Liver (tissue), 9 donors: Measurements from ENCODE around the gene ITGA11. TPM values are rescaled to one million over a fixed set of nuclear protein-coding genes. Genes with fewer than 3 reads are reported as not detected.

Source experiments
- DNase-seq: peaks from one replicate; pipeline ENCODE4 v3.0.0-alpha.2; 2017; ENCODE audit warnings: low spot score
- H3K27ac ChIP-seq, 2 donors: one replicate each; pipeline ENCODE4 v1.7.0; 2013; ENCODE audit warnings: inconsistent platforms in 2 of 2, low read length in 2 of 2, control low read depth in 1 of 2, low read depth in 1 of 2, mild to moderate bottlenecking in 1 of 2
- H3K27me3 ChIP-seq, 4 donors: one replicate each; pipeline versions ENCODE4 v1.6.1 to v1.7.0; 2013; ENCODE audit warnings: low read length in 3 of 4, inconsistent platforms in 1 of 4, mild to moderate bottlenecking in 1 of 4, moderate library complexity in 1 of 4; ENCODE audit not compliant: control insufficient read depth in 4 of 4, insufficient read depth in 4 of 4
- H3K36me3 ChIP-seq, 4 donors: one replicate each; pipeline versions ENCODE4 v1.6.1 to v1.7.0; 2013; ENCODE audit warnings: low read length in 3 of 4, mild to moderate bottlenecking in 3 of 4, low read depth in 1 of 4, moderate library complexity in 1 of 4; ENCODE audit not compliant: control insufficient read depth in 4 of 4, insufficient read depth in 3 of 4
- H3K4me1 ChIP-seq, 4 donors: one replicate each; pipeline versions ENCODE4 v1.6.1 to v1.7.0; 2013; ENCODE audit warnings: low read length in 3 of 4, mild to moderate bottlenecking in 3 of 4, moderate library complexity in 1 of 4; ENCODE audit not compliant: control insufficient read depth in 4 of 4, insufficient read depth in 4 of 4
- H3K4me3 ChIP-seq, 3 donors: one replicate each; pipeline versions ENCODE4 v1.6.1 to v1.7.0; 2013; ENCODE audit warnings: low read length in 3 of 3, control low read depth in 1 of 3, low read depth in 1 of 3, mild to moderate bottlenecking in 1 of 3
- H3K9ac ChIP-seq, 2 donors: one replicate each; pipeline ENCODE4 v1.7.0; 2013; ENCODE audit warnings: low read length in 2 of 2, mild to moderate bottlenecking in 2 of 2, moderate library complexity in 2 of 2, control low read depth in 1 of 2, low read depth in 1 of 2
- H3K9me3 ChIP-seq, 4 donors: one replicate each; pipeline versions ENCODE4 v1.6.1 to v1.7.0; 2013; ENCODE audit warnings: low read length in 3 of 4; ENCODE audit not compliant: control insufficient read depth in 4 of 4
- EGR1 ChIP-seq, 2 donors: IDR thresholded peaks; 2 replicates each; pipeline ENCODE4 v1.6.1; 2016 to 2018; ENCODE audit warnings: antibody characterized with exemption in 2 of 2, low read depth in 2 of 2
- FOXA1 ChIP-seq: IDR thresholded peaks from 2 replicates; pipeline ENCODE4 v1.6.1; 2016; ENCODE audit warnings: antibody characterized with exemption
- FOXA2 ChIP-seq: IDR thresholded peaks from 2 replicates; pipeline ENCODE4 v1.6.1; 2016; ENCODE audit warnings: antibody characterized with exemption
- GABPA ChIP-seq, 2 donors: IDR thresholded peaks in 1 of 2; conservative IDR thresholded peaks in 1 of 2; 2 replicates each; pipeline ENCODE4 v1.6.1; 2016; ENCODE audit warnings: antibody characterized with exemption in 2 of 2, mild to moderate bottlenecking in 1 of 2, moderate library complexity in 1 of 2
- HNF4A ChIP-seq, 2 donors: conservative IDR thresholded peaks; 2 replicates each; pipeline ENCODE4 v1.6.1; 2016; ENCODE audit warnings: antibody characterized with exemption in 2 of 2, mild to moderate bottlenecking in 2 of 2
- HNF4G ChIP-seq: IDR thresholded peaks from 2 replicates; pipeline ENCODE4 v1.6.1; 2016; ENCODE audit warnings: antibody characterized with exemption
- JUND ChIP-seq, 2 donors: IDR thresholded peaks; 2 replicates each; pipeline ENCODE4 v1.6.1; 2016; ENCODE audit warnings: antibody characterized with exemption in 2 of 2
- NR2F2 ChIP-seq: IDR thresholded peaks from 2 replicates; pipeline ENCODE4 v1.6.1; 2016; ENCODE audit warnings: antibody characterized with exemption
- RAD21 ChIP-seq, 2 donors: IDR thresholded peaks; 2 replicates each; pipeline ENCODE4 v1.6.1; 2016; ENCODE audit warnings: antibody characterized with exemption in 2 of 2, mild to moderate bottlenecking in 2 of 2
- RXRA ChIP-seq, 2 donors: IDR thresholded peaks; 2 replicates each; pipeline ENCODE4 v1.6.1; 2017 to 2018; ENCODE audit warnings: antibody characterized with exemption in 2 of 2, mild to moderate bottlenecking in 1 of 2
- SP1 ChIP-seq: IDR thresholded peaks from 2 replicates; pipeline ENCODE4 v1.6.1; 2018; ENCODE audit warnings: antibody characterized with exemption, mild to moderate bottlenecking
- TAF1 ChIP-seq: conservative IDR thresholded peaks from 2 replicates; pipeline ENCODE4 v1.6.1; 2016; ENCODE audit warnings: antibody characterized with exemption, mild to moderate bottlenecking
- YY1 ChIP-seq: IDR thresholded peaks from 2 replicates; pipeline ENCODE4 v1.6.1; 2016; ENCODE audit warnings: antibody characterized with exemption, mild to moderate bottlenecking
- WGBS: extraction: QIAGEN DNeasy Blood & Tissue Kit; methylation state at CpG from one replicate; pipeline ENCODE4 v1.1.7; 2013; 5-methylcytosine and 5-hydroxymethylcytosine counted together
- polyA plus RNA-seq, 2 donors: library from polyadenylated mRNA; stranded (reverse) in 1 of 2; unstranded in 1 of 2; fragments of 200-250 nt in 1 of 2; fragments of >200 nt in 1 of 2; fragmentation: Nextera tagmentation in 1 of 2; extraction: Ambion mirVana in 1 of 2; gene quantifications; one replicate each; pipeline versions ENCODE4 v1.2.1 to v1.2.3, GENCODE V29; 2013 to 2015
- total RNA-seq, 2 donors: library from RNA; depleted of rRNA; stranded (reverse); fragments of >200 nt; gene quantifications; one replicate each; pipeline ENCODE4 v1.2.3, GENCODE V29; 2014
- TF ChIP-seq, protein P1 (sequence below): fragments of 150-350 bp; IDR thresholded peaks from 2 replicates; pipeline ENCODE4 v1.5.1; 2017; ENCODE audit warnings: improper control_type of control experiment, low read depth, low read length; ENCODE audit not compliant: missing input control
- TF ChIP-seq, protein P2 (sequence below): IDR thresholded peaks from 2 replicates; pipeline ENCODE4 v1.6.1; 2016; ENCODE audit warnings: antibody characterized with exemption, mild to moderate bottlenecking
- TF ChIP-seq, protein P3 (sequence below): IDR thresholded peaks from 2 replicates; pipeline ENCODE4 v1.6.1; 2016; ENCODE audit warnings: antibody characterized with exemption
- TF ChIP-seq, protein P4 (sequence below): IDR thresholded peaks from 2 replicates; pipeline ENCODE4 v1.6.1; 2016; ENCODE audit warnings: antibody characterized with exemption
- TF ChIP-seq, protein P5 (sequence below): IDR thresholded peaks from 2 replicates; pipeline ENCODE4 v1.6.1; 2016; ENCODE audit warnings: antibody characterized with exemption
- donor health status: healthy.
- donor health status: healthy.
- donor health status: healthy.
- donor health status: healthy.
- donor health status: healthy.

Gene ITGA11
- total and polyA plus RNA-seq, 4 donors = 0.32 to 1.0 (median 0.67) TPM

DNA sequence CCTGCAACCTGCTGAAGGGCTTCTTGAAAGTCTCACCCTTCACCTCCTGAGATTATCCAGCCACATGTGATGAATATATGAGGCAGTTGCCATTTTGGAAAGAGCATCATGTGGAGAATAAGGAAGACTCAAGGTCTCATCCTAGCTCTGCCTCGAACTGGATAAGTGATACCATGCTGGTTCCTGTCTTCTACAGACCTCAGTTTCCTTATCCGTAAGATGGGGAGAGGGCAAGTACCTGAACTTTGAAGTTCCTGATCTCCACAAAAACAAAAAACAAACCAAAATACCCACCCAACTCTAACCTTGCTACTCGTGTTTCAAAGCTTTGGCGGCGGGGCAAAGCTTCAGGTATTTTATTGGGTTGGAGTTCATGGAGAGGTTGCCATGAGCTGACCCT lies 31.5 kb upstream of the ITGA11 start:
- Histone ChIP-seq H3K27ac (no peak overlapping the region), H3K9me3 (peaks cover 0 to 3% (median 1%) of the 10 kb centered on the region in 4 donors), H3K4me3 (no peak overlapping the region), H3K36me3 (no peaks in the 10 kb centered on the region), H3K9ac (no peak overlapping the region), H3K4me1 (no peaks in the 10 kb centered on the region), H3K27me3 (peaks cover 0 to 4% (median 0%) of the 10 kb centered on the region in 4 donors)
- TF ChIP-seq NR2F2 (no peak), FOXA1 (no peak), YY1 (no peak)
- TF ChIP-seq, protein P1, sequence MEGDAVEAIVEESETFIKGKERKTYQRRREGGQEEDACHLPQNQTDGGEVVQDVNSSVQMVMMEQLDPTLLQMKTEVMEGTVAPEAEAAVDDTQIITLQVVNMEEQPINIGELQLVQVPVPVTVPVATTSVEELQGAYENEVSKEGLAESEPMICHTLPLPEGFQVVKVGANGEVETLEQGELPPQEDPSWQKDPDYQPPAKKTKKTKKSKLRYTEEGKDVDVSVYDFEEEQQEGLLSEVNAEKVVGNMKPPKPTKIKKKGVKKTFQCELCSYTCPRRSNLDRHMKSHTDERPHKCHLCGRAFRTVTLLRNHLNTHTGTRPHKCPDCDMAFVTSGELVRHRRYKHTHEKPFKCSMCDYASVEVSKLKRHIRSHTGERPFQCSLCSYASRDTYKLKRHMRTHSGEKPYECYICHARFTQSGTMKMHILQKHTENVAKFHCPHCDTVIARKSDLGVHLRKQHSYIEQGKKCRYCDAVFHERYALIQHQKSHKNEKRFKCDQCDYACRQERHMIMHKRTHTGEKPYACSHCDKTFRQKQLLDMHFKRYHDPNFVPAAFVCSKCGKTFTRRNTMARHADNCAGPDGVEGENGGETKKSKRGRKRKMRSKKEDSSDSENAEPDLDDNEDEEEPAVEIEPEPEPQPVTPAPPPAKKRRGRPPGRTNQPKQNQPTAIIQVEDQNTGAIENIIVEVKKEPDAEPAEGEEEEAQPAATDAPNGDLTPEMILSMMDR = no peak
- WGBS = 75% methylated on average over 5 of the region's 5 CpGs
- DNase-seq = no peak

DNA sequence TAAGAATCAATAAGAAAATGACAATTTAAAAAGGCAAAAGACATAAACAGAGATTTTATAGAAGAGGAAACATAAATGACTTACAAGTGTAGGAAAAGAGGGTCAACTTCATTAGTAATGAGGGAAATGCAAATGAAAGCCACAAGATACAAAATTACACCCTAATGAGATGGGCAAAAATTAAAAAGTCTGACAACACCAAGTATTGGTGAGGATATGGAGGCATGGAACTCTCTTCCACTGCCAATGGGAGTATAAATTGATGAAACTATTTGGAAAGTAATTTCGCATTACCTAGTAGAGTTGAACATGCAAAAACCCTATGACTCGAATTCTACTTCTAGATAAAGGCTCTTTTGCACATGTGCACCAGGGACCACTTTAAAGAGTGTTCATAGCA lies 28.2 kb upstream of the ITGA11 start:
- DNase-seq = no peak
- H3K4me1 ChIP-seq = no peaks in the 10 kb centered on the region
- WGBS = 66% methylated on average over 2 of the region's 2 CpGs

More for the DNA sequence above, 28.2 kb upstream of the ITGA11 start:
- Histone ChIP-seq H3K4me3 (no peak overlapping the region), H3K9me3 (peaks cover 0 to 3% (median 1%) of the 10 kb centered on the region in 4 donors), H3K9ac (no peak overlapping the region), H3K27me3 (peaks cover 0 to 4% (median 0%) of the 10 kb centered on the region in 4 donors), H3K27ac (no peak overlapping the region), H3K36me3 (no peaks in the 10 kb centered on the region)
- TF ChIP-seq RAD21 (IDR thresholded peaks at IDR 0.05) = no peak
- TF ChIP-seq NR2F2 = no peak
- TF ChIP-seq FOXA2 = no peak
- no peak for TF ChIP-seq TAF1
- TF ChIP-seq, protein P2, sequence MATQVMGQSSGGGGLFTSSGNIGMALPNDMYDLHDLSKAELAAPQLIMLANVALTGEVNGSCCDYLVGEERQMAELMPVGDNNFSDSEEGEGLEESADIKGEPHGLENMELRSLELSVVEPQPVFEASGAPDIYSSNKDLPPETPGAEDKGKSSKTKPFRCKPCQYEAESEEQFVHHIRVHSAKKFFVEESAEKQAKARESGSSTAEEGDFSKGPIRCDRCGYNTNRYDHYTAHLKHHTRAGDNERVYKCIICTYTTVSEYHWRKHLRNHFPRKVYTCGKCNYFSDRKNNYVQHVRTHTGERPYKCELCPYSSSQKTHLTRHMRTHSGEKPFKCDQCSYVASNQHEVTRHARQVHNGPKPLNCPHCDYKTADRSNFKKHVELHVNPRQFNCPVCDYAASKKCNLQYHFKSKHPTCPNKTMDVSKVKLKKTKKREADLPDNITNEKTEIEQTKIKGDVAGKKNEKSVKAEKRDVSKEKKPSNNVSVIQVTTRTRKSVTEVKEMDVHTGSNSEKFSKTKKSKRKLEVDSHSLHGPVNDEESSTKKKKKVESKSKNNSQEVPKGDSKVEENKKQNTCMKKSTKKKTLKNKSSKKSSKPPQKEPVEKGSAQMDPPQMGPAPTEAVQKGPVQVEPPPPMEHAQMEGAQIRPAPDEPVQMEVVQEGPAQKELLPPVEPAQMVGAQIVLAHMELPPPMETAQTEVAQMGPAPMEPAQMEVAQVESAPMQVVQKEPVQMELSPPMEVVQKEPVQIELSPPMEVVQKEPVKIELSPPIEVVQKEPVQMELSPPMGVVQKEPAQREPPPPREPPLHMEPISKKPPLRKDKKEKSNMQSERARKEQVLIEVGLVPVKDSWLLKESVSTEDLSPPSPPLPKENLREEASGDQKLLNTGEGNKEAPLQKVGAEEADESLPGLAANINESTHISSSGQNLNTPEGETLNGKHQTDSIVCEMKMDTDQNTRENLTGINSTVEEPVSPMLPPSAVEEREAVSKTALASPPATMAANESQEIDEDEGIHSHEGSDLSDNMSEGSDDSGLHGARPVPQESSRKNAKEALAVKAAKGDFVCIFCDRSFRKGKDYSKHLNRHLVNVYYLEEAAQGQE = no peak
- TF ChIP-seq SP1 = no peak
- TF ChIP-seq RXRA (IDR thresholded peaks at IDR 0.05) = no peak
- TF ChIP-seq YY1 = no peak
- TF ChIP-seq, protein P3, sequence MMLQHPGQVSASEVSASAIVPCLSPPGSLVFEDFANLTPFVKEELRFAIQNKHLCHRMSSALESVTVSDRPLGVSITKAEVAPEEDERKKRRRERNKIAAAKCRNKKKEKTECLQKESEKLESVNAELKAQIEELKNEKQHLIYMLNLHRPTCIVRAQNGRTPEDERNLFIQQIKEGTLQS = no peak
- TF ChIP-seq, protein P1 = no peak
- no peak for TF ChIP-seq HNF4G
- no peak for TF ChIP-seq EGR1 (IDR thresholded peaks at IDR 0.05; ENCODE audit: low read depth in 2 of 2)
- TF ChIP-seq, protein P4, sequence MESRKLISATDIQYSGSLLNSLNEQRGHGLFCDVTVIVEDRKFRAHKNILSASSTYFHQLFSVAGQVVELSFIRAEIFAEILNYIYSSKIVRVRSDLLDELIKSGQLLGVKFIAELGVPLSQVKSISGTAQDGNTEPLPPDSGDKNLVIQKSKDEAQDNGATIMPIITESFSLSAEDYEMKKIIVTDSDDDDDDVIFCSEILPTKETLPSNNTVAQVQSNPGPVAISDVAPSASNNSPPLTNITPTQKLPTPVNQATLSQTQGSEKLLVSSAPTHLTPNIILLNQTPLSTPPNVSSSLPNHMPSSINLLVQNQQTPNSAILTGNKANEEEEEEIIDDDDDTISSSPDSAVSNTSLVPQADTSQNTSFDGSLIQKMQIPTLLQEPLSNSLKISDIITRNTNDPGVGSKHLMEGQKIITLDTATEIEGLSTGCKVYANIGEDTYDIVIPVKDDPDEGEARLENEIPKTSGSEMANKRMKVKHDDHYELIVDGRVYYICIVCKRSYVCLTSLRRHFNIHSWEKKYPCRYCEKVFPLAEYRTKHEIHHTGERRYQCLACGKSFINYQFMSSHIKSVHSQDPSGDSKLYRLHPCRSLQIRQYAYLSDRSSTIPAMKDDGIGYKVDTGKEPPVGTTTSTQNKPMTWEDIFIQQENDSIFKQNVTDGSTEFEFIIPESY = no peak
- TF ChIP-seq GABPA (IDR thresholded peaks at IDR 0.05 in 1 of 2, conservative IDR thresholded peaks at IDR 0.05 in 1 of 2) = no peak
- TF ChIP-seq, protein P5, sequence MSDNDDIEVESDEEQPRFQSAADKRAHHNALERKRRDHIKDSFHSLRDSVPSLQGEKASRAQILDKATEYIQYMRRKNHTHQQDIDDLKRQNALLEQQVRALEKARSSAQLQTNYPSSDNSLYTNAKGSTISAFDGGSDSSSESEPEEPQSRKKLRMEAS = no peak
- TF ChIP-seq HNF4A (conservative IDR thresholded peaks at IDR 0.05) = no peak
- no peak for TF ChIP-seq JUND (IDR thresholded peaks at IDR 0.05)
